SU-DHL-6 (cell line): ENCODE results near the gene KRT35.

Experiments
- CTCF ChIP-seq: fragments of 200-600 bp; sonication (generic); IDR thresholded peaks from one replicate; pipeline ENCODE4 v1.5.1; 2017; ENCODE audit warnings: antibody characterized with exemption, mild to moderate bottlenecking, low read length, moderate library complexity; ENCODE audit not compliant: insufficient read depth, poor library complexity, severe bottlenecking
- EZH2phosphoT487 ChIP-seq: fragments of 200-600 bp; sonication (generic), shearing (Covaris generic); conservative IDR thresholded peaks from 2 replicates; pipeline ENCODE4 v1.6.1; 2018; ENCODE audit warnings: mild to moderate bottlenecking, antibody characterized with exemption, low read length, moderate library complexity, mixed read lengths

GRCh38 chr17:41440531-41441033 lies 40.4 kb downstream of the KRT35 start, which contains the start of gene KRT38:
- TF ChIP-seq CTCF (no peak), EZH2phosphoT487 (no peak)
